ENCODE results near the gene CAPZA3.

The CAPZA3 gene

DNA sequence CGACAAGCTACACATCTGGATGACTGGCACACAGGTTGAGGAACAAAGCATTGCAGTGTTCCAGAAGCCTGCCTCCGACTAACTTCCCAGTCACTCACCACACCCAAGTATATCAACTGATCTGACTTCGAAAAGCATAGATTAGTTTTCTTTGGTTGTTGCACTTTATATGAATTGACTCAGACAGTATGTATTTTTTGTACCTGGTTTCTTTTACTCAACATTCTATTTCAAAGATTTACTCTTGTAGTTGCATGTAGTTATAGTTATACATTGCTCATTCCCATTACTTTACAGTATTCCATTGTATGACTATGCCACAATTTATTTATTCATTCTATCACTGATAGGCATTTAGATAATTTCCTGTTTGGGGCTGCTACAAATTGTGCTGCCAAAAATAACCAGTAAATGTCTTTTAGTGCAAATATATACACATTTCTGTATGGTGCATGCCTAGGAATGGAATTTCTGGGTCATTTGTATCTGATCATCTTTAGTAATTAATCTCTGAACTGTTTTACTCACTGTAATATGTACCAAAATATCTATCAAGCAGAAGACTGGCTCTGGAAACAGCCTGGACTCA, 17.9 kb upstream of the CAPZA3 start:
- H3K36me3 ChIP-seq (ENCODE audit: control insufficient read depth, insufficient read depth, low read length, severe bottlenecking) = no peaks in the 10 kb centered on the region
- no peak for DNase-seq (ENCODE audit: low read depth)
- H3K9ac ChIP-seq (ENCODE audit: low read length) = no peak overlapping the region
- no peaks in the 10 kb centered on the region for H3K4me1 ChIP-seq (ENCODE audit: control insufficient read depth, insufficient read depth, low read length)
- H3K9me3 ChIP-seq (ENCODE audit: control insufficient read depth, low read length) = no peaks in the 10 kb centered on the region
- H3K4me3 ChIP-seq (ENCODE audit: low read length) = no peak overlapping the region
- H3K27me3 ChIP-seq (replicated peaks; ENCODE audit: control insufficient read depth, insufficient read depth, low read length) = no peaks in the 10 kb centered on the region

DNA sequence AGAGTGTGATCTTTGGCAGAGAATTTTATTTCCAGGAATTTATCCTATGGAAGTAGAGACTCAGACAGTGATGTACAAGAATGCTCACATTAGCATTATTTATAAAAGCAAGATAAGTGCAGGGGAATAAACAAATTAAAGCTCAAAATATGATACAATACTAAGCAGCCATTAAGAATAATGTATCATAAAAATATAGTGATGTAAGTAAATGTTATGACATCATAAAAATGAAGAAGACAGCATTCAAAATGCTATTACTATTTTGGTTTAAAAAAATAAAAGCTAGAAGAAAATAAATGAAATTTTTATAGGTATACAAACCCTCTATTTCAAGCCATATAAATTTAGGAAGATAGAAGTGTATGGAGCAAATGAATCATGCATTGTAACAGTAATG, 17.2 kb upstream of the CAPZA3 start:
- Histone ChIP-seq H3K9ac (ENCODE audit: low read length) (no peak overlapping the region), H3K4me1 (ENCODE audit: control insufficient read depth, insufficient read depth, low read length) (no peaks in the 10 kb centered on the region), H3K4me3 (ENCODE audit: low read length) (no peak overlapping the region), H3K27me3 (replicated peaks; ENCODE audit: control insufficient read depth, insufficient read depth, low read length) (no peaks in the 10 kb centered on the region), H3K36me3 (ENCODE audit: control insufficient read depth, insufficient read depth, low read length, severe bottlenecking) (no peaks in the 10 kb centered on the region), H3K9me3 (ENCODE audit: control insufficient read depth, low read length) (no peaks in the 10 kb centered on the region)
- DNase-seq (ENCODE audit: low read depth) = no peak

DNA sequence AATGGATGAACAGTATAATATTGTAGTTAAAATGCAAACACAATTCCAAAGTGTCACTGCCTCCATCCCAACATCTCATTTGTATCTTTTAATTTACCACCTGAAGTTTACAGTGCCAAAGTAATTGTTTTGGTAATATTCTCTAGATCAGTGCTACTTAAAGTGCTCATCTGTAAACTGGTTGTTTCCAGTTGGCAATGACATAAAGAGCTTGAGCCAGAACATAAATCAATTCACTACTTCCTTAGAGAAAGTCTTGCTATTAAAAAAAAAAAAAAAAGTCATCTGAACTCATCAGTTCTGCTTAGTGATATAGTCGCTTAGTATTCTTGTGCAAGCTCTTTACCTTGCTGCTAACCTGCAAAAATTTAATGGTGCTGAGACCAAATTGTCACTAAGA, 16.5 kb upstream of the CAPZA3 start:
- Histone ChIP-seq H3K27me3 (replicated peaks; ENCODE audit: control insufficient read depth, insufficient read depth, low read length) (no peaks in the 10 kb centered on the region), H3K9ac (ENCODE audit: low read length) (no peak overlapping the region), H3K9me3 (ENCODE audit: control insufficient read depth, low read length) (no peaks in the 10 kb centered on the region), H3K4me1 (ENCODE audit: control insufficient read depth, insufficient read depth, low read length) (no peaks in the 10 kb centered on the region), H3K36me3 (ENCODE audit: control insufficient read depth, insufficient read depth, low read length, severe bottlenecking) (no peaks in the 10 kb centered on the region), H3K4me3 (ENCODE audit: low read length) (no peak overlapping the region)
- DNase-seq (ENCODE audit: low read depth) = no peak

DNA sequence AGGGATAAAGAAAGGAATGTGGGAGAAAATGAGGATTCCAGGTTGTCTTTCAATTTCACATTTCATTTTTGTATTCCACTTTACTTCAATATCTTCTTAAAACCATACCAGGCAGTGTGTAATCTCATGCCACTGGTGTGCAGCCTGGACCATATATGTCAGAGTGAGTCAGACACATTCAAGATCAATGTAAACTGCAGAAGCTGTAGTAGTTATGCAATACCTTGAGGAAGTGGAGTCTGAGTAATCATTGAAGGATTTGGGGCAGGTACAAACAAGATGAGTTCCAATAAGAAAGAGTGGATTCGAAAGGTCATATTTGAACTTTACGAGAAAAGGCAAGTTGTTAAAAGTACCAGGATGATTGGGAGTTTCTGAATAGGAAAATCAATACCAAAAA, 14.2 kb upstream of the CAPZA3 start:
- H3K9ac ChIP-seq (ENCODE audit: low read length) = no peak overlapping the region
- peak; percentile 46 for DNase-seq (ENCODE audit: low read depth)
- H3K9me3 ChIP-seq (ENCODE audit: control insufficient read depth, low read length) = no peaks in the 10 kb centered on the region
- H3K36me3 ChIP-seq (ENCODE audit: control insufficient read depth, insufficient read depth, low read length, severe bottlenecking) = no peaks in the 10 kb centered on the region
- H3K4me3 ChIP-seq (ENCODE audit: low read length) = no peak overlapping the region
- H3K4me1 ChIP-seq (ENCODE audit: control insufficient read depth, insufficient read depth, low read length) = no peaks in the 10 kb centered on the region
- no peaks in the 10 kb centered on the region for H3K27me3 ChIP-seq (replicated peaks; ENCODE audit: control insufficient read depth, insufficient read depth, low read length)

DNA sequence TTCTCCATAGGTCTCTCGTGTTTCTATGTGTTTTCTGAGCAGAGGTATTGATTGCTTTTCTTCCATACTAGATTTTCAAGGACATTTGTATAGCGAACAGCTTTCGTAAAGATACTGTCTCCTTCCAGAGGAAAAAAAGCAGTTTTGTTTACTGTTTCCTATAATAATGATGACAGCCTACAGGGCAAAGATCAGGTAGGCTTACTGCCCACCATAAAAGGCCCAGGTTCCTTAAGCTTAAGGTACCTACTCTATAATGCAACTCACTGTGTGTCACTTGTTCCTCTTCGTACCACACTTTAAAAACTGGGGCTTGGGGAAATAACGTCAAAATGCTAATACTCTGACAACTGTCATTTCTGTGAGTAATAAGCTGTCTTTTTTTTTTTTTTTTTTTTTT, 6.8 kb upstream of the CAPZA3 start:
- Histone ChIP-seq H3K9me3 (ENCODE audit: control insufficient read depth, low read length) (peaks cover 18% of the 10 kb centered on the region), H3K4me3 (ENCODE audit: low read length) (no peak overlapping the region), H3K4me1 (ENCODE audit: control insufficient read depth, insufficient read depth, low read length) (no peaks in the 10 kb centered on the region), H3K9ac (ENCODE audit: low read length) (no peak overlapping the region), H3K36me3 (ENCODE audit: control insufficient read depth, insufficient read depth, low read length, severe bottlenecking) (no peaks in the 10 kb centered on the region), H3K27me3 (replicated peaks; ENCODE audit: control insufficient read depth, insufficient read depth, low read length) (no peaks in the 10 kb centered on the region)
- DNase-seq (ENCODE audit: low read depth) = no peak

DNA sequence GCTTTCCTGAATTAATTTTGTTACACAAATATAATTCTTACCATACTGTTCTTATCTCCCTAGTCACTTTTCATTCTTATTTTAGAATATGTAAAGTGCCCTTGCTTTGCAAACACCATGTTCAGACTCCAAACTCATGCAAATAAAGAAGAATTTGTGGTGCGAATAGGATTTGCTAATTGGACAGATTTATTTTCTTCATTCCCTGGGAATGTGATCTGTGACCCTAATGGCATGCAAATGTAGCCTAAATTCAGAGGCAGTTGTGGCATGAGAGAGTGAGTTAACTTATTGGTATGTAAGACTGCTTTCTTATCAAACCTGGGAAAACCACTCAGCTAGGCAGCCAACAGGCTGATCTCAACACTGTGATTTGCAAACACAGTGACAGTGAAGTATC, 10.0 kb downstream of the CAPZA3 start:
- Histone ChIP-seq H3K27me3 (replicated peaks; ENCODE audit: control insufficient read depth, insufficient read depth, low read length) (no peaks in the 10 kb centered on the region), H3K4me3 (ENCODE audit: low read length) (peak overlapping the region; percentile 32), H3K9me3 (ENCODE audit: control insufficient read depth, low read length) (no peaks in the 10 kb centered on the region), H3K4me1 (ENCODE audit: control insufficient read depth, insufficient read depth, low read length) (peaks cover 61% of the 10 kb centered on the region), H3K9ac (ENCODE audit: low read length) (peak overlapping the region; percentile 40), H3K36me3 (ENCODE audit: control insufficient read depth, insufficient read depth, low read length, severe bottlenecking) (no peaks in the 10 kb centered on the region)
- DNase-seq (ENCODE audit: low read depth) = peak; percentile 71

DNA sequence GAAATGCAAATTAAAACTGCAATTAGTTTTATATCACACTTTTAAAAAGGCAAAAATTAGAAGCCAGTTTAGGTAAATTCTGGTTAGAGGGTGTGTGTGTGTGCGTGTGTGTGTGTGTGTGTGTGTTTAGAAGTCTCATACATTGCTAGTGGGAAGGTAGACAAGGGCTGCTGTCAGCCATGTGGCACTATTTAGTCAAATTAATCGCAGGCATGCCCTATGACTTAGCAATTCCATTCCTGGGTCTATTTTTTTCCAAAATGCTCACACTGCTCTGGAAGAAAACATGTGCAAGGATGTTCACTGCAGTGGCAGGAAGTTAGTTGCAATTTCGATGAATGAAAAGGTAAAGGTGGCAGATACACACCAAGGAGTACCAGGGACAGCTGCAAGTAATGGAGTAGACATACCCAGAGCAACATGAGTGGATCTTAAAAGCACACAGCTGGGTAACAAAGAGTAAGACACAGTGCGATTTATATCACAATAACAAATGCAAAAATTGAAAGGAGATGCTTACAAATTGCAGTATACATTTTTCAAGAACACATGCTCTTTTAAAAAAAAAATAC, 11.6 kb downstream of the CAPZA3 start:
- H3K4me1 ChIP-seq (ENCODE audit: control insufficient read depth, insufficient read depth, low read length) = peaks cover 77% of the 10 kb centered on the region
- no peaks in the 10 kb centered on the region for H3K36me3 ChIP-seq (ENCODE audit: control insufficient read depth, insufficient read depth, low read length, severe bottlenecking)
- H3K4me3 ChIP-seq (ENCODE audit: low read length) = no peak overlapping the region

DNA sequence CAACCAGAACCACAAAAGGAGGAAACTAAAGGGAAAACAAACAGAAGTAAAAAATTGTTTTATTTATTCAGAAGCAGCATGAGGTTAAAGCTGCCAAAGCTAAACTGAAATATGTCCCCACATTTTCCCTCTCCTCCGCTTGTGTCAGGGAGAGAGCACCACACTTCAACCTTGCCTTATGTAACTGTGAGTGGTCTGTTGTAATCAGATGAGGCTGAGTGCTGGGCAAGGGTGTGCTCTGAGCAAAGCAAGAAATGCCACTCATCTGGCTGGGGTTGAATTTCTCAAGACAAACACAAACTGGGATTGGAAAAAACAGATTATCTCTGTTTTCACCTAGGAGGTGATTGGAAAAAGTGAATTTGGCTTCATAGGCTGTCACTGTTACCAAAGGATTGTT, 12.2 kb downstream of the CAPZA3 start:
- H3K9ac ChIP-seq (ENCODE audit: low read length) = peak overlapping the region; percentile 42
- no peaks in the 10 kb centered on the region for H3K9me3 ChIP-seq (ENCODE audit: control insufficient read depth, low read length)
- peak; percentile 59 for DNase-seq (ENCODE audit: low read depth)
- H3K4me3 ChIP-seq (ENCODE audit: low read length) = no peak overlapping the region
- H3K36me3 ChIP-seq (ENCODE audit: control insufficient read depth, insufficient read depth, low read length, severe bottlenecking) = no peaks in the 10 kb centered on the region
- H3K27me3 ChIP-seq (replicated peaks; ENCODE audit: control insufficient read depth, insufficient read depth, low read length) = no peaks in the 10 kb centered on the region
- peaks cover 79% of the 10 kb centered on the region for H3K4me1 ChIP-seq (ENCODE audit: control insufficient read depth, insufficient read depth, low read length)

More for the DNA sequence above, 11.6 kb downstream of the CAPZA3 start:
- peak; percentile 38 for DNase-seq (ENCODE audit: low read depth)
- Histone ChIP-seq H3K27me3 (replicated peaks; ENCODE audit: control insufficient read depth, insufficient read depth, low read length) (no peaks in the 10 kb centered on the region), H3K9me3 (ENCODE audit: control insufficient read depth, low read length) (no peaks in the 10 kb centered on the region), H3K9ac (ENCODE audit: low read length) (peak overlapping the region; percentile 42)

DNA sequence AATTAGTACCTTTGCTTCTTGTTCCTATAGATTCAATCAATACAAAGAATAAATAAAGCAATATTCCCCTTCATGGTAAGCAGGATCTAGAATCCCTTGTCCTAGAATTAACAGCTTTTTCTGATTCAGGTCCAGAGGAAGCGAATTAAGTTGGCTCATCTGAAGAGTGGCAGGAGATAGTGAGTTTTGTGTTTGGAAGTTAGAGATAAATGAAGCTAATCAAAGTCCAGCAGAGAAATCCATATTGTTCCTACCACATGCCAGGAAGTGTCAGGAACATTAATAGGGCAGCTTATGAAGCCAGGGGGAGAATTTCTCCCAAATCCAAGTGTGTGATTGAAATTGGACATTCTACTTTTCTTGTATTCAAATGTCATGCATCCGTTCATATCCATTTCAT, 13.9 kb downstream of the CAPZA3 start:
- Histone ChIP-seq H3K9ac (ENCODE audit: low read length) (peak overlapping the region; percentile 57), H3K9me3 (ENCODE audit: control insufficient read depth, low read length) (no peaks in the 10 kb centered on the region), H3K27me3 (replicated peaks; ENCODE audit: control insufficient read depth, insufficient read depth, low read length) (no peaks in the 10 kb centered on the region), H3K36me3 (ENCODE audit: control insufficient read depth, insufficient read depth, low read length, severe bottlenecking) (no peaks in the 10 kb centered on the region), H3K4me1 (ENCODE audit: control insufficient read depth, insufficient read depth, low read length) (peaks cover 78% of the 10 kb centered on the region), H3K4me3 (ENCODE audit: low read length) (peak overlapping the region; percentile 47)
- DNase-seq (ENCODE audit: low read depth) = no peak

DNA sequence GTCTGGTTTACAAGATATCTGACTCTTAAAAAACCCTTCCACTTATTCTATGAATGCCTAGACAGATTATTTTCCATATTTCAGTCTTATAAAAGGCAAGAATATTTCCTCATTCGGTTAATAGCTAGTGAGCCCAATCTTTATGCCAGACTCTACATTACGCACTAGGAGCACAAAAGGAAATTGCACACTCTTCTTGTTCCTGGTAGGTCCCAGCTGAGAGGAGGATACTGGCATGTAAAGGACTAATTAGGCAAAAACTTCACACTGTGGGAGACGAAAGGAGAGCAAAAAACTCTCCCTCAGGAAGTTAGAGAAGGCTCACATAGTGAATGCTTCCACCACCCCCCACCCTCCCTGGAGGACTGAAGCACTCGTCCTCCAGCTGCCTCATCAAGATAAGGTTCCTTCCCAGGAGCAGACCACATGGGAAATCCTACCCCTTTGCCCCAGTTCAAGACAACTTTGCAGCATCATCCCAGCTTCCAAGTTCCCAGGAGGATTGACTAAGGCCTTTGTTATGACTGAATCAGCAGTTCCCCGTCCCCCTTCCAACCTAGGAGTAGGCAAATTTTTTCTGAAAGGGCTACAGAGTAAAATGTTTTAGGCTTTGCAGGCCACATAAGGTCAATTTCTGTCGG, 14.5 kb downstream of the CAPZA3 start:
- Histone ChIP-seq H3K4me3 (ENCODE audit: low read length) (peak overlapping the region; percentile 47), H3K27me3 (replicated peaks; ENCODE audit: control insufficient read depth, insufficient read depth, low read length) (no peaks in the 10 kb centered on the region), H3K9me3 (ENCODE audit: control insufficient read depth, low read length) (no peaks in the 10 kb centered on the region), H3K9ac (ENCODE audit: low read length) (peak overlapping the region; percentile 86), H3K4me1 (ENCODE audit: control insufficient read depth, insufficient read depth, low read length) (peaks cover 73% of the 10 kb centered on the region), H3K36me3 (ENCODE audit: control insufficient read depth, insufficient read depth, low read length, severe bottlenecking) (no peaks in the 10 kb centered on the region)
- DNase-seq (ENCODE audit: low read depth) = peak; percentile 52

DNA sequence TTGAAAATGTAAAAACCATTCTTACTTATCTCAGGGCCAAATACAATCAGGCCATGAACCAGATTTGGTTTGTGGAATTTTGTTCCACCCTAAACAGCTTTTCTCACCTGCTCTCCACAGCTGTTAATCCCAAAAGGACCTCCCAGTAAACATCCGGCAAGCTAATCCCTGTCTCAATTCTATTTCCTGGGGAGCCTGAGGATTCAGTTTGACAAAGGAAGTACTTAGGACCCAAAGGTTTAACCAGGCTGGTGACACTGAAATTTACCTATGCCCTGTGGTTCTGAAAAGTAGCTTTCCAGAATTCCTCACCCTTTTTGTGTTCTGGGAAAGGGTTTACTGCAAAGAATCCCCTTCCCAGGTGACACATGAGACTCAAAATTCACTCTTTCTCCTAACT, 15.0 kb downstream of the CAPZA3 start:
- H3K4me1 ChIP-seq (ENCODE audit: control insufficient read depth, insufficient read depth, low read length) = peaks cover 67% of the 10 kb centered on the region
- no peaks in the 10 kb centered on the region for H3K9me3 ChIP-seq (ENCODE audit: control insufficient read depth, low read length)
- peak overlapping the region; percentile 86 for H3K9ac ChIP-seq (ENCODE audit: low read length)
- no peak for DNase-seq (ENCODE audit: low read depth)
- no peaks in the 10 kb centered on the region for H3K27me3 ChIP-seq (replicated peaks; ENCODE audit: control insufficient read depth, insufficient read depth, low read length)
- no peaks in the 10 kb centered on the region for H3K36me3 ChIP-seq (ENCODE audit: control insufficient read depth, insufficient read depth, low read length, severe bottlenecking)
- peak overlapping the region; percentile 47 for H3K4me3 ChIP-seq (ENCODE audit: low read length)
